Transverse colon (tissue), 3 donors: Measurements from ENCODE around the gene NPLOC4.

ENCODE experiments used
- CTCF ChIP-seq, 5 experiments: fragments of 200-600 bp in 3 of 5; fragments of 450-650 bp in 2 of 5; sonication (generic) in 3 of 5; IDR thresholded peaks; 1 replicate in 2 of 5; 2 replicates in 3 of 5; pipeline ENCODE4 v1.5.1; 2016 to 2017; ENCODE audit warnings: antibody characterized with exemption in 5 of 5, inconsistent platforms in 3 of 5, mild to moderate bottlenecking in 2 of 5, moderate library complexity in 1 of 5
- EP300 ChIP-seq: sonication (generic); formaldehyde crosslinking; IDR thresholded peaks from one replicate; pipeline ENCODE4 v1.6.1; 2017; ENCODE audit warnings: antibody characterized with exemption, low read depth
- POLR2A ChIP-seq: fragments of 450-650 bp; IDR thresholded peaks from one replicate; pipeline ENCODE4 v1.6.1; 2016; ENCODE audit warnings: antibody characterized with exemption, mild to moderate bottlenecking, moderate library complexity

- TF ChIP-seq POLR2A (no peak), CTCF (IDR thresholded peaks at IDR 0.05) (no peak), EP300 (no peak)
Measured at GRCh38 chr17:81682565-81683207, 45.8 kb upstream of the NPLOC4 start.
